GM18517 (cell line): ENCODE data around the gene MRPL44.
"Not testable (repeated sequence)": the region's sequence is repeated elsewhere in the genome, so short reads cannot be mapped to it uniquely, and the experiment has no call there.

Source experiments
- ATAC-seq: cut with Tn5 transposase; IDR thresholded peaks from one replicate; pipeline ENCODE4 v1.9.1; 2021; ENCODE audit warnings: mild to moderate bottlenecking, moderate library complexity; ENCODE audit not compliant: unreplicated experiment

MRPL44 gene

GRCh38 chr2:224000662-224001061 is 43.4 kb downstream of the MRPL44 start:
- not testable (repeated sequence) for ATAC-seq

GRCh38 chr2:224004105-224004695 is 46.9 kb downstream of the MRPL44 start:
- ATAC-seq = no peak

- no peak for ATAC-seq
Observed at GRCh38 chr2:224008702-224009261, 51.5 kb downstream of the MRPL44 start.

- ATAC-seq = no peak
Observed at GRCh38 chr2:224009605-224010315, 52.5 kb downstream of the MRPL44 start.

- no peak for ATAC-seq
Observed at GRCh38 chr2:224011837-224012236, 54.6 kb downstream of the MRPL44 start.

- ATAC-seq = no peak
Observed at GRCh38 chr2:224014336-224014735, 57.1 kb downstream of the MRPL44 start.

- ATAC-seq = no peak
Observed at GRCh38 chr2:224016963-224017362, 59.7 kb downstream of the MRPL44 start.
